ENCODE measurements around the gene ZBTB7C. TPM values are rescaled to one million over a fixed set of nuclear protein-coding genes. Genes with fewer than 3 reads are reported as not detected.

The ZBTB7C gene
- total RNA-seq, 1 donor from 2014 or later: 1.4 TPM

GRCh38 chr18:48153613-48154481 lies 255.3 kb downstream of the ZBTB7C start:
- DNase-seq (ENCODE audit: low spot score): no peak
- Mint-ChIP-seq H3K9me3 (ENCODE audit: low read depth) (no peaks in the 10 kb centered on the region), H3K36me3 (ENCODE audit: low read depth) (no peaks in the 10 kb centered on the region), H3K4me3 (ENCODE audit: unreplicated experiment) (no peak overlapping the region), H3K4me1 (ENCODE audit: low read depth) (peaks cover 11% of the 10 kb centered on the region), H3K27me3 (ENCODE audit: low read depth) (no peaks in the 10 kb centered on the region), H3K27ac (ENCODE audit: unreplicated experiment) (no peak overlapping the region)
- no peak for TF ChIP-seq CTCF (IDR thresholded peaks at IDR 0.05)

- Mint-ChIP-seq H3K4me3 (ENCODE audit: unreplicated experiment) (no peak overlapping the region), H3K27me3 (ENCODE audit: low read depth) (no peaks in the 10 kb centered on the region), H3K27ac (ENCODE audit: unreplicated experiment) (no peak overlapping the region), H3K36me3 (ENCODE audit: low read depth) (no peaks in the 10 kb centered on the region), H3K9me3 (ENCODE audit: low read depth) (no peaks in the 10 kb centered on the region), H3K4me1 (ENCODE audit: low read depth) (peaks cover 11% of the 10 kb centered on the region)
- DNase-seq (ENCODE audit: low spot score): no peak
- no peak for TF ChIP-seq CTCF (IDR thresholded peaks at IDR 0.05)
Observed at GRCh38 chr18:48152549-48152948, 256.6 kb downstream of the ZBTB7C start.

- H3K4me3 Mint-ChIP-seq (ENCODE audit: unreplicated experiment): no peak overlapping the region
- H3K27me3 Mint-ChIP-seq (ENCODE audit: low read depth): no peaks in the 10 kb centered on the region
- H3K4me1 Mint-ChIP-seq (ENCODE audit: low read depth): peaks cover 11% of the 10 kb centered on the region
- no peaks in the 10 kb centered on the region for H3K9me3 Mint-ChIP-seq (ENCODE audit: low read depth)
- no peak overlapping the region for H3K27ac Mint-ChIP-seq (ENCODE audit: unreplicated experiment)
- DNase-seq (ENCODE audit: low spot score): no peak
- no peak for TF ChIP-seq CTCF (IDR thresholded peaks at IDR 0.05)
- H3K36me3 Mint-ChIP-seq (ENCODE audit: low read depth): no peaks in the 10 kb centered on the region
Observed at GRCh38 chr18:48151421-48152065, 257.6 kb downstream of the ZBTB7C start.

GRCh38 chr18:48149020-48149685 lies 260.0 kb downstream of the ZBTB7C start:
- Mint-ChIP-seq H3K4me1 (ENCODE audit: low read depth) (peaks cover 11% of the 10 kb centered on the region), H3K36me3 (ENCODE audit: low read depth) (no peaks in the 10 kb centered on the region), H3K9me3 (ENCODE audit: low read depth) (no peaks in the 10 kb centered on the region), H3K27ac (ENCODE audit: unreplicated experiment) (no peak overlapping the region), H3K4me3 (ENCODE audit: unreplicated experiment) (no peak overlapping the region), H3K27me3 (ENCODE audit: low read depth) (peaks cover 6% of the 10 kb centered on the region)
- DNase-seq (ENCODE audit: low spot score): no peak
- TF ChIP-seq CTCF (IDR thresholded peaks at IDR 0.05): no peak

GRCh38 chr18:48142994-48143393 lies 266.2 kb downstream of the ZBTB7C start:
- peaks cover 18% of the 10 kb centered on the region for H3K4me1 Mint-ChIP-seq (ENCODE audit: low read depth)
- no peak overlapping the region for H3K4me3 Mint-ChIP-seq (ENCODE audit: unreplicated experiment)
- DNase-seq (ENCODE audit: low spot score): no peak
- H3K9me3 Mint-ChIP-seq (ENCODE audit: low read depth): no peaks in the 10 kb centered on the region
- H3K27me3 Mint-ChIP-seq (ENCODE audit: low read depth): peaks cover 23% of the 10 kb centered on the region
- H3K27ac Mint-ChIP-seq (ENCODE audit: unreplicated experiment): no peak overlapping the region
- H3K36me3 Mint-ChIP-seq (ENCODE audit: low read depth): no peaks in the 10 kb centered on the region
- TF ChIP-seq CTCF (IDR thresholded peaks at IDR 0.05): no peak

Measured in chondrocyte (in vitro differentiated cells).